Tibial artery (tissue), 4 donors: ENCODE results near the gene MTREX.
"Not testable (repeated sequence)": the region's sequence is repeated elsewhere in the genome, so short reads cannot be mapped to it uniquely, and the experiment has no call there.

Experiments used
- DNase-seq, 2 donors: peaks; one replicate each; pipeline ENCODE4 v3.0.0-alpha.2; 2019
- H3K27ac ChIP-seq, 2 donors: fragments of 200-600 bp; sonication (generic) in 1 of 2; 1 replicate in 1 of 2; 2 replicates in 1 of 2; pipeline ENCODE4 v1.5.1; 2018 to 2019; ENCODE audit warnings: mild to moderate bottlenecking in 1 of 2
- H3K27me3 ChIP-seq, 2 donors: fragments of 200-600 bp; sonication (generic) in 1 of 2; one replicate each; pipeline versions ENCODE4 v1.5.1 to v1.6.0; 2016 to 2019
- H3K36me3 ChIP-seq, 3 donors: fragments of 200-600 bp; sonication (generic) in 2 of 3; one replicate each; pipeline ENCODE4 v1.5.1; 2016 to 2019; ENCODE audit warnings: mild to moderate bottlenecking in 2 of 3
- H3K4me1 ChIP-seq, 4 donors: fragments of 200-600 bp; sonication (generic) in 2 of 4; 1 replicate in 3 of 4; 2 replicates in 1 of 4; pipeline ENCODE4 v1.5.1; 2016 to 2019
- H3K4me3 ChIP-seq, 2 donors: fragments of 200-600 bp; sonication (generic) in 1 of 2; 1 replicate in 1 of 2; 2 replicates in 1 of 2; pipeline ENCODE4 v1.5.1; 2018 to 2019; ENCODE audit warnings: mild to moderate bottlenecking in 2 of 2
- H3K9me3 ChIP-seq, 3 donors: fragments of 200-600 bp; sonication (generic) in 1 of 3; one replicate each; pipeline ENCODE4 v1.5.1; 2016 to 2019
- CTCF ChIP-seq, 2 experiments: fragments of 200-600 bp in 1 of 2; fragments of 450-650 bp in 1 of 2; IDR thresholded peaks; one replicate each; pipeline ENCODE4 v1.5.1; 2017 to 2019; ENCODE audit warnings: antibody characterized with exemption in 2 of 2, mild to moderate bottlenecking in 1 of 2, moderate library complexity in 1 of 2
- intact Hi-C: fragments of 100-400 bp; cut with DNase I; formaldehyde crosslinking; loops from one replicate; pipeline ENCODE4 v1.15.0; 2023; ENCODE audit warnings: low total_unique reads

MTREX gene

GRCh38 chr5:55316837-55317236 is 9.0 kb downstream of the MTREX start:
- Histone ChIP-seq H3K27ac (no peak overlapping the region), H3K9me3 (no peaks in the 10 kb centered on the region), H3K27me3 (no peaks in the 10 kb centered on the region), H3K4me1 (peaks cover 0 to 40% (median 12%) of the 10 kb centered on the region in 4 donors), H3K4me3 (no peak overlapping the region), H3K36me3 (no peaks in the 10 kb centered on the region)
- TF ChIP-seq CTCF (IDR thresholded peaks at IDR 0.05): no peak
- DNase-seq: no peak
- intact Hi-C loops: no loop called here

DNA sequence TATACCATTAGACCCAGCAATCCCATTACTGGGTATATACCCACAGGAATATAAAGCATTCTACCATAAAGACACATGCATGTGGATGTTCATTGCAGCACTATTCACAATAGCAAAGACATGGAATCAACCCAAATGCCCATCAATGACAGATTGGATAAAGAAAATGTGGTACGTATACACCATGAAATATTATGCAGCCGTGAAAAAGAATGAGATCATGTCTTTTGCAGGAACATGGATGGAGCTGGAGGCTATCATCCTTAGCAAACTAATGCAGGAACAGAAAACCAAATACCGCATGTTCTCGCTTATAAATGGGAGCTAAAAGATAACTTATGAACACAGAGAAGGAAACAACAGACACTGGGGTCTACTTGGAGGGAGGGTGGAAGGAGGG is 10.4 kb downstream of the MTREX start:
- intact Hi-C loops, H3K4me3 ChIP-seq, DNase-seq, H3K36me3 ChIP-seq, H3K27me3 ChIP-seq, H3K9me3 ChIP-seq: not testable (repeated sequence)
- Histone ChIP-seq H3K27ac (peak overlapping the region in 1 of 2 donors; percentile 55), H3K4me1 (peaks cover 0 to 43% (median 10%) of the 10 kb centered on the region in 4 donors)

GRCh38 chr5:55319491-55319890 is 11.7 kb downstream of the MTREX start:
- TF ChIP-seq CTCF (IDR thresholded peaks at IDR 0.05): no peak
- H3K27ac ChIP-seq: peak overlapping the region; percentile 55 to 73
- H3K36me3 ChIP-seq: no peaks in the 10 kb centered on the region
- intact Hi-C loops: no loop called here
- no peaks in the 10 kb centered on the region for H3K27me3 ChIP-seq
- peaks cover 0 to 48% (median 8%) of the 10 kb centered on the region in 4 donors for H3K4me1 ChIP-seq
- H3K4me3 ChIP-seq: no peak overlapping the region
- no peak for DNase-seq
- H3K9me3 ChIP-seq: no peaks in the 10 kb centered on the region

DNA sequence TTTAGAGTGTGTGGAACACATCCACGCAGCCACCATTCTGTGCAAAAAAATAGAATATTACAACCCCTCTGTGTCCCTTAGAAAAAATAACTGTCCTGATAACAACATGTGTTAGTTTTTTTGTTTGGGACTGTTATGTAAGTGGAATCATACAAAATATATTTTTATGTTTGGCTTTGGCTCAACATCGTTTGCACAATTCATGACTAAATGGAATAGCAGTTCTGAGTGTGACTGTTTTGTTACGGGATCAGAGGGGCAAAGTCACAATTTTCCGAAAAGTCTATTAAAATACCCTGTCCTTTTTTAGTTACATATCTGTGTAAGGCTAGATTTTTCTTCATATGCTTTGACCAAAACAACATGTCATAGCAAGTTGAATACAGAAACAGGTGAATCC is 12.8 kb downstream of the MTREX start:
- no peak for DNase-seq
- intact Hi-C loops: no loop called here
- Histone ChIP-seq H3K4me3 (no peak overlapping the region), H3K36me3 (no peaks in the 10 kb centered on the region), H3K9me3 (no peaks in the 10 kb centered on the region), H3K27ac (peak overlapping the region; percentile 55 to 73), H3K27me3 (no peaks in the 10 kb centered on the region), H3K4me1 (peaks cover 0 to 51% (median 7%) of the 10 kb centered on the region in 4 donors)
- no peak for TF ChIP-seq CTCF (IDR thresholded peaks at IDR 0.05)

DNA sequence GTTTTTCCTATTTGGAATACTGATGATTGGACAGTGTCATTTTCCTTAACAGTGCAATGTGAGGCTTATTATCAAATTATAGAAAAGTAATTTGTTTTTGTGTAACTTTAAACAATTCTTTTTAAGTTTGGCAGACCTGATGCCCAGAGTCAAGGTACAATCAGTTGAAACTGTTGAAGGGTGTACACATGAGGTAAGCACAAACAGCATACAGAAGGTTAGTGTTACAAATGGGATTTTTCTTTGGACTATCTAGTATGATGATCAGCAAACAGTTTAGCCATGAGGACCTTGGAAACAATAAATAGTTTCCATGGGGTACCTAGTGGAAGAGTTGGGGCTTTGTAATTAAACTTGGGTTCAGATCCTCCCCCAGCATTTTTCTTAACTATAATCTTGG is 16.2 kb downstream of the MTREX start:
- intact Hi-C loops: no loop called here
- Histone ChIP-seq H3K4me1 (peaks cover 0 to 65% (median 6%) of the 10 kb centered on the region in 4 donors), H3K36me3 (peaks cover 0 to 17% (median under 1%) of the 10 kb centered on the region in 3 donors), H3K4me3 (no peak overlapping the region), H3K9me3 (no peaks in the 10 kb centered on the region), H3K27me3 (no peaks in the 10 kb centered on the region), H3K27ac (peak overlapping the region in 1 of 2 donors; percentile 49)
- no peak for TF ChIP-seq CTCF (IDR thresholded peaks at IDR 0.05)
- DNase-seq: no peak

DNA sequence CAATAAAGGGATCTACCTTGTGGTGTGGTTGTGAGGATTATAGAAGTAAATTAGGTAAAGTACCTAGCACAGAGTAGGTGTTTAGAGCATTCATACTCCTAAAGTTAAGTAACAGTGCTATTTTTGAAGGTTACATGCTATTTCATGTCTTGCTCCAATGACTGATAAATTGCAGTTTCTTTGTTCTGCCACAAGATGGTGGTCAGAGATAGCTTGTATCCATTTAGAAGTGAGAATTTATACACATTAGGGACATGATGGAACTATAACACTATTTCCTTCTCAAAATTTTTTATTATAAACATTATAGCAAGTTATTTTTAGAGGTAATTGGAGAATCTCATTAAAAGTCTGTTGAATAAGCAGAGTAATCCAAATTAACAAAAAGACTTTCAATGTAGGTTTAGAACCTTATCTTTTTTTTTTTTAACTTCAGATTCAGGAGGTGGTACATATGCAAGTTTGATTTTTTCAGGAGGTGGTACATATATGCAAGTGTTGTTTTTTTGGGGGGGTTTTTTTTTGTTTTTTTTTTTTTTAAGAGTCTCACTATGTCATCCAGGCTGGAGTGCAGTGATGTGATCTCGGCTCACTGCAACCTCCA is 17.1 kb downstream of the MTREX start:
- Histone ChIP-seq H3K27me3 (no peaks in the 10 kb centered on the region), H3K27ac (no peak overlapping the region), H3K9me3 (no peaks in the 10 kb centered on the region), H3K4me3 (no peak overlapping the region), H3K4me1 (peaks cover 0 to 59% (median 2%) of the 10 kb centered on the region in 4 donors), H3K36me3 (peaks cover 0 to 21% (median 7%) of the 10 kb centered on the region in 3 donors)
- no peak for DNase-seq
- TF ChIP-seq CTCF (IDR thresholded peaks at IDR 0.05): peak; percentile 70 to 77
- intact Hi-C loops: loop anchor here (5.0 kb wide), 1 partner anchor 367 kb away; no protein-coding TSS in a partner anchor
